HepG2 (cell line): ENCODE data around the gene CHP1. TPM values are rescaled to one million over a fixed set of nuclear protein-coding genes. Genes with fewer than 3 reads are reported as not detected.

Experiments used
- CREM ChIP-seq, 2 experiments: sonication (generic) in 1 of 2; formaldehyde crosslinking in 1 of 2; IDR thresholded peaks; 2 replicates each; pipeline versions ENCODE4 v1.4.0 to v1.6.1; 2016 to 2020; ENCODE audit warnings: antibody characterized with exemption in 1 of 2, mild to moderate bottlenecking in 1 of 2, missing genetic modification reagents in 1 of 2
- HMGA1 ChIP-seq: sonication (generic); formaldehyde crosslinking; conservative IDR thresholded peaks from 2 replicates; pipeline ENCODE4 v1.4.0; 2020; ENCODE audit warnings: missing genetic modification reagents
- HNRNPK ChIP-seq: fragments of 200-400 bp; formaldehyde crosslinking; IDR thresholded peaks from 2 replicates; pipeline ENCODE4 v1.6.1; 2018; ENCODE audit warnings: low read length, low read depth, moderate library complexity, mild to moderate bottlenecking; ENCODE audit not compliant: poor library complexity, severe bottlenecking
- JUN ChIP-seq: sonication (generic); formaldehyde crosslinking; IDR thresholded peaks from 2 replicates; pipeline ENCODE4 v1.4.0; 2020; ENCODE audit warnings: mild to moderate bottlenecking, missing genetic modification reagents
- NR2F2 ChIP-seq: IDR thresholded peaks from 2 replicates; pipeline ENCODE4 v1.6.1; 2012; ENCODE audit warnings: low read depth, inconsistent platforms, borderline replicate concordance
- POLR2A ChIP-seq, 2 experiments: IDR thresholded peaks; 2 replicates each; pipeline ENCODE4 v1.6.1; 2011; ENCODE audit warnings: low read depth in 2 of 2, low read length in 2 of 2, mild to moderate bottlenecking in 1 of 2, moderate library complexity in 1 of 2; ENCODE audit not compliant: insufficient read depth in 1 of 2
- PPARG ChIP-seq: conservative IDR thresholded peaks from 2 replicates; pipeline ENCODE4 v1.6.1; 2016; ENCODE audit warnings: missing biosample characterization, missing genetic modification reagents
- RNF2 ChIP-seq: fragments of 450-650 bp; conservative IDR thresholded peaks from 2 replicates; pipeline ENCODE4 v1.6.1; 2016; ENCODE audit warnings: low read depth
- SIN3A ChIP-seq: IDR thresholded peaks from 2 replicates; pipeline ENCODE4 v1.6.1; 2011; ENCODE audit warnings: low read depth, mild to moderate bottlenecking, control low read depth, low read length, borderline replicate concordance
- SIX1 ChIP-seq: sonication (generic); formaldehyde crosslinking; IDR thresholded peaks from 2 replicates; pipeline ENCODE4 v1.4.0; 2020; ENCODE audit warnings: missing genetic modification reagents, borderline replicate concordance
- SIX4 ChIP-seq: sonication (generic); formaldehyde crosslinking; IDR thresholded peaks from 2 replicates; pipeline ENCODE4 v1.4.0; 2020; ENCODE audit warnings: missing genetic modification reagents
- SNAPC5 ChIP-seq: sonication (generic); formaldehyde crosslinking; IDR thresholded peaks from 2 replicates; pipeline ENCODE4 v1.8.1; 2023; ENCODE audit warnings: mild to moderate bottlenecking, missing genetic modification reagents, borderline replicate concordance
- SRSF9 ChIP-seq: fragments of 200-400 bp; formaldehyde crosslinking; IDR thresholded peaks from 2 replicates; pipeline ENCODE4 v1.6.1; 2018; ENCODE audit warnings: borderline replicate concordance, mild to moderate bottlenecking, low read depth, low read length; ENCODE audit not compliant: insufficient read depth, poor library complexity, severe bottlenecking
- SSRP1 ChIP-seq: IDR thresholded peaks from 2 replicates; pipeline ENCODE4 v1.6.1; 2016; ENCODE audit warnings: control low read depth
- STAT5B ChIP-seq: sonication (generic); formaldehyde crosslinking; IDR thresholded peaks from 2 replicates; pipeline ENCODE4 v1.4.0; 2020; ENCODE audit warnings: missing genetic modification reagents
- ZBTB20 ChIP-seq: sonication (generic); formaldehyde crosslinking; IDR thresholded peaks from 2 replicates; pipeline ENCODE4 v1.8.1; 2023; ENCODE audit warnings: missing genetic modification reagents, low read depth, mild to moderate bottlenecking, borderline replicate concordance
- ZNF101 ChIP-seq: sonication (generic); formaldehyde crosslinking; IDR thresholded peaks from 2 replicates; pipeline ENCODE4 v1.4.0; 2020; ENCODE audit warnings: mild to moderate bottlenecking, low read depth, missing genetic modification reagents, borderline replicate concordance
- ZNF234 ChIP-seq: sonication (generic); formaldehyde crosslinking; conservative IDR thresholded peaks from 2 replicates; pipeline ENCODE4 v1.5.1; 2020; ENCODE audit warnings: mild to moderate bottlenecking, missing genetic modification reagents
- ZNF292 ChIP-seq: sonication (generic); formaldehyde crosslinking; IDR thresholded peaks from 2 replicates; pipeline ENCODE4 v1.8.1; 2022; ENCODE audit warnings: mild to moderate bottlenecking, low read depth, missing genetic modification reagents, borderline replicate concordance
- ZNF382 ChIP-seq: sonication (generic); formaldehyde crosslinking; IDR thresholded peaks from 2 replicates; pipeline ENCODE4 v1.5.0; 2020; ENCODE audit warnings: missing genetic modification reagents, mild to moderate bottlenecking, borderline replicate concordance
- ZNF407 ChIP-seq: sonication (generic); formaldehyde crosslinking; IDR thresholded peaks from one replicate; pipeline ENCODE4 v1.5.1; 2020; ENCODE audit warnings: mild to moderate bottlenecking, missing genetic modification reagents; ENCODE audit errors: not compliant biosample characterization
- ZNF564 ChIP-seq: sonication (generic); formaldehyde crosslinking; IDR thresholded peaks from 2 replicates; pipeline ENCODE4 v1.8.1; 2023; ENCODE audit warnings: mild to moderate bottlenecking, missing genetic modification reagents
- ZNF605 ChIP-seq: sonication (generic); formaldehyde crosslinking; IDR thresholded peaks from 2 replicates; pipeline ENCODE4 v1.8.0; 2022; ENCODE audit warnings: mild to moderate bottlenecking, missing genetic modification reagents
- ZNF720 ChIP-seq: sonication (generic); formaldehyde crosslinking; IDR thresholded peaks from 2 replicates; pipeline ENCODE4 v1.4.0; 2020; ENCODE audit warnings: missing genetic modification reagents
- ZSCAN20 ChIP-seq: sonication (generic); formaldehyde crosslinking; IDR thresholded peaks from 2 replicates; pipeline ENCODE4 v1.4.0; 2020; ENCODE audit warnings: missing genetic modification reagents, mild to moderate bottlenecking, borderline replicate concordance
- polyA plus RNA-seq, 8 experiments: library from polyadenylated mRNA; depleted of rRNA in 3 of 8; stranded (reverse) in 7 of 8; unstranded in 1 of 8; fragments of >200 nt; fragmentation: Illumina TruSeq in 4 of 8; extraction: Trizol in 4 of 8; gene quantifications; 2 replicates each; pipeline versions ENCODE4 v1.2.1 to v1.2.3, GENCODE V29; 2011 to 2016; ENCODE audit warnings: low read depth in 4 of 8, missing spikeins in 1 of 8, mixed read lengths in 1 of 8; ENCODE audit not compliant: insufficient read depth in 1 of 8
- total RNA-seq, 5 experiments: library from RNA; depleted of rRNA; stranded (reverse); fragments of >200 nt; fragmentation: Illumina TruSeq; extraction: Trizol; gene quantifications; 2 replicates each; pipeline ENCODE4 v1.2.3, GENCODE V29; 2016; ENCODE audit warnings: low read depth in 1 of 5

CHP1 gene
- total and polyA plus RNA-seq, 2 of the 13 experiments (the other 11 are each of a cell fraction or from before 2014, with no cell fraction given) = 49.6 to 76.4 TPM

GRCh38 chr15:41256577-41257038, 25.5 kb downstream of the CHP1 start (continued):
- no peak for TF ChIP-seq SIN3A
- TF ChIP-seq ZNF382 (CRISPR knock-in tag) = no peak
- TF ChIP-seq CREM (IDR thresholded peaks at IDR 0.05) = peak; percentile 40; the same call in 1 of the 2 replicates
- TF ChIP-seq CREM (CRISPR knock-in tag; IDR thresholded peaks at IDR 0.05) = no peak
- TF ChIP-seq ZNF292 (CRISPR knock-in tag) = no peak
- no peak for TF ChIP-seq ZNF720
- TF ChIP-seq RNF2 = no peak
- TF ChIP-seq ZSCAN20 (CRISPR knock-in tag) = no peak
- no peak for TF ChIP-seq JUN
- TF ChIP-seq ZNF234 (CRISPR knock-in tag) = no peak
- TF ChIP-seq SSRP1 = no peak
- no peak for TF ChIP-seq POLR2A (IDR thresholded peaks at IDR 0.05; ENCODE audit: insufficient read depth in 1 of 2, low read depth in 2 of 2, low read length in 2 of 2)
- TF ChIP-seq SIX4 = no peak
- no peak for TF ChIP-seq SRSF9
- TF ChIP-seq STAT5B (CRISPR knock-in tag) = no peak
- TF ChIP-seq ZNF605 (CRISPR knock-in tag) = no peak
- no peak for TF ChIP-seq NR2F2
- TF ChIP-seq ZBTB20 (CRISPR knock-in tag) = no peak
- no peak for TF ChIP-seq ZNF407 (CRISPR knock-in tag)
- peak; percentile 97 for TF ChIP-seq PPARG (CRISPR knock-in tag)
- TF ChIP-seq HMGA1 (CRISPR knock-in tag) = no peak
- TF ChIP-seq SNAPC5 = no peak
- no peak for TF ChIP-seq ZNF101 (CRISPR knock-in tag)
- TF ChIP-seq ZNF564 (CRISPR knock-in tag) = no peak
- no peak for TF ChIP-seq HNRNPK
- no peak for TF ChIP-seq SIX1 (CRISPR knock-in tag)
